GM12874 (cell line): ENCODE results near the gene CDHR5.

Source experiments
- CTCF ChIP-seq: IDR thresholded peaks from 2 replicates; pipeline ENCODE4 v1.5.1; 2011; ENCODE audit warnings: low read depth, mild to moderate bottlenecking, control low read depth, low read length, moderate library complexity; ENCODE audit not compliant: insufficient read depth

The CDHR5 gene

GRCh38 chr11:592501-592900, 32.3 kb downstream of the CDHR5 start:
- TF ChIP-seq CTCF: no peak

- no peak for TF ChIP-seq CTCF
Measured at GRCh38 chr11:590997-591396, 33.8 kb downstream of the CDHR5 start.

- no peak for TF ChIP-seq CTCF
Measured at GRCh38 chr11:589798-590197, 35.0 kb downstream of the CDHR5 start.

- no peak for TF ChIP-seq CTCF
Measured at GRCh38 chr11:587978-588380, 36.8 kb downstream of the CDHR5 start.

- TF ChIP-seq CTCF: no peak
Measured at GRCh38 chr11:587546-587945, 37.2 kb downstream of the CDHR5 start.

GRCh38 chr11:586376-587316, 38.1 kb downstream of the CDHR5 start:
- TF ChIP-seq CTCF: no peak

- TF ChIP-seq CTCF: no peak
Measured at GRCh38 chr11:584287-584686, 40.5 kb downstream of the CDHR5 start.
